ENCODE data around the gene ITCH.

ITCH gene

GRCh38 chr20:34535857-34536256 is 172.8 kb downstream of the ITCH start:
- no peak for DNase-seq

GRCh38 chr20:34536798-34537394 is 173.8 kb downstream of the ITCH start:
- DNase-seq, result peak; percentile 57

- no peak for DNase-seq
Observed at GRCh38 chr20:34537651-34538050, 174.6 kb downstream of the ITCH start.

- peak; percentile 68 for DNase-seq
Observed at GRCh38 chr20:34538671-34539123, 175.6 kb downstream of the ITCH start.

- DNase-seq, result no peak
Observed at GRCh38 chr20:34539756-34540155, 176.7 kb downstream of the ITCH start.

- no peak for DNase-seq
Observed at GRCh38 chr20:34540596-34541263, 177.7 kb downstream of the ITCH start.

GRCh38 chr20:34541264-34541901 is 178.3 kb downstream of the ITCH start:
- DNase-seq, result no peak

- no peak for DNase-seq
Observed at GRCh38 chr20:34541917-34542316, 178.8 kb downstream of the ITCH start.

GRCh38 chr20:34542439-34542838 is 179.4 kb downstream of the ITCH start:
- DNase-seq, result no peak

GRCh38 chr20:34543463-34544056 is 180.5 kb downstream of the ITCH start:
- DNase-seq, result no peak

- peak; percentile 46 for DNase-seq
Observed at GRCh38 chr20:34544109-34544796, 181.2 kb downstream of the ITCH start.

- DNase-seq, result no peak
Observed at GRCh38 chr20:34546751-34547181, 183.7 kb downstream of the ITCH start.

GRCh38 chr20:34547844-34548613 is 185.0 kb downstream of the ITCH start:
- no peak for DNase-seq

GRCh38 chr20:34549291-34549928 is 186.3 kb downstream of the ITCH start:
- DNase-seq, result no peak

GRCh38 chr20:34549929-34550305 is 186.8 kb downstream of the ITCH start:
- no peak for DNase-seq

- DNase-seq, result no peak
Observed at GRCh38 chr20:34552569-34552968, 189.5 kb downstream of the ITCH start.

- DNase-seq, result no peak
Observed at GRCh38 chr20:34553366-34553867, 190.3 kb downstream of the ITCH start.

- no peak for DNase-seq
Observed at GRCh38 chr20:34557936-34558319, 194.9 kb downstream of the ITCH start.

GRCh38 chr20:34558320-34559218 is 195.5 kb downstream of the ITCH start, which contains the start of gene MAP1LC3A:
MAP1LC3A (plus strand) TSS chr20:34558718; CDS start chr20:34558869, 151 bp downstream.
- DNase-seq, result peak; percentile 92
